ENCODE results near the gene GNL2.
"Not testable (repeated sequence)": the region's sequence is repeated elsewhere in the genome, so short reads cannot be mapped to it uniquely, and the experiment has no call there.

GNL2 gene

GRCh38 chr1:37519613-37520012 lies 76.1 kb downstream of the GNL2 start:
- no peak overlapping the region for H3K4me3 ChIP-seq (ENCODE audit: low read length)
- TF ChIP-seq, protein P1, sequence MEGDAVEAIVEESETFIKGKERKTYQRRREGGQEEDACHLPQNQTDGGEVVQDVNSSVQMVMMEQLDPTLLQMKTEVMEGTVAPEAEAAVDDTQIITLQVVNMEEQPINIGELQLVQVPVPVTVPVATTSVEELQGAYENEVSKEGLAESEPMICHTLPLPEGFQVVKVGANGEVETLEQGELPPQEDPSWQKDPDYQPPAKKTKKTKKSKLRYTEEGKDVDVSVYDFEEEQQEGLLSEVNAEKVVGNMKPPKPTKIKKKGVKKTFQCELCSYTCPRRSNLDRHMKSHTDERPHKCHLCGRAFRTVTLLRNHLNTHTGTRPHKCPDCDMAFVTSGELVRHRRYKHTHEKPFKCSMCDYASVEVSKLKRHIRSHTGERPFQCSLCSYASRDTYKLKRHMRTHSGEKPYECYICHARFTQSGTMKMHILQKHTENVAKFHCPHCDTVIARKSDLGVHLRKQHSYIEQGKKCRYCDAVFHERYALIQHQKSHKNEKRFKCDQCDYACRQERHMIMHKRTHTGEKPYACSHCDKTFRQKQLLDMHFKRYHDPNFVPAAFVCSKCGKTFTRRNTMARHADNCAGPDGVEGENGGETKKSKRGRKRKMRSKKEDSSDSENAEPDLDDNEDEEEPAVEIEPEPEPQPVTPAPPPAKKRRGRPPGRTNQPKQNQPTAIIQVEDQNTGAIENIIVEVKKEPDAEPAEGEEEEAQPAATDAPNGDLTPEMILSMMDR (conservative IDR thresholded peaks at IDR 0.05; ENCODE audit: low read length), result no peak
- no peak for DNase-seq (ENCODE audit: low read depth)

DNA sequence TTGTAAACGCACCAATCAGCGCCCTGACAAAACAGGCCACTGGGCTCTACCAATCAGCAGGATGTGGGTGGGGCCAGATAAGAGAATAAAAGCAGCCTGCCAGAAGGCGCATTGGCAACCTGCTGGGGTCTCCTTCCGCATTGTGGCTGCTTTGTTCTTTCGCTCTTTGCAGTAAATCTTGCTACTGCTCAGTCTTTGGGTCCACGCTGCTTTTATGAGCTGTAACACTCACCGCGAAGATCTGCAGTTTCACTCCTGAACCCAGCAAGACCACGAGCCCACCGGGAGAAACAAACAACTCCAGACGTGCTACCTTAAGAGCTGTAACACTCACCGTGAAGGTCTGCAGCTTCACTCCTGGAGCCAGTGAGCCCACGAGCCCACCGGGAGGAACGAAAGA lies 76.8 kb downstream of the GNL2 start:
- H3K4me3 ChIP-seq (ENCODE audit: low read length); DNase-seq (ENCODE audit: low read depth): not testable (repeated sequence)

GRCh38 chr1:37518241-37518640 lies 77.5 kb downstream of the GNL2 start:
- H3K4me3 ChIP-seq (ENCODE audit: low read length); DNase-seq (ENCODE audit: low read depth): not testable (repeated sequence)

- no peak for DNase-seq (ENCODE audit: low read depth)
- TF ChIP-seq, protein P1 (conservative IDR thresholded peaks at IDR 0.05; ENCODE audit: low read length), result no peak
- no peak overlapping the region for H3K4me3 ChIP-seq (ENCODE audit: low read length)
These were observed 78.2 kb downstream of the GNL2 start for GRCh38 chr1:37517569-37517968.

All from AG10803 (cell line).